Measurements from ENCODE around the gene CMSS1. TPM values are rescaled to one million over a fixed set of nuclear protein-coding genes. Genes with fewer than 3 reads are reported as not detected.

CMSS1 gene
- total RNA-seq, 1 donor from 2014 or later, result 51.5 TPM

DNA sequence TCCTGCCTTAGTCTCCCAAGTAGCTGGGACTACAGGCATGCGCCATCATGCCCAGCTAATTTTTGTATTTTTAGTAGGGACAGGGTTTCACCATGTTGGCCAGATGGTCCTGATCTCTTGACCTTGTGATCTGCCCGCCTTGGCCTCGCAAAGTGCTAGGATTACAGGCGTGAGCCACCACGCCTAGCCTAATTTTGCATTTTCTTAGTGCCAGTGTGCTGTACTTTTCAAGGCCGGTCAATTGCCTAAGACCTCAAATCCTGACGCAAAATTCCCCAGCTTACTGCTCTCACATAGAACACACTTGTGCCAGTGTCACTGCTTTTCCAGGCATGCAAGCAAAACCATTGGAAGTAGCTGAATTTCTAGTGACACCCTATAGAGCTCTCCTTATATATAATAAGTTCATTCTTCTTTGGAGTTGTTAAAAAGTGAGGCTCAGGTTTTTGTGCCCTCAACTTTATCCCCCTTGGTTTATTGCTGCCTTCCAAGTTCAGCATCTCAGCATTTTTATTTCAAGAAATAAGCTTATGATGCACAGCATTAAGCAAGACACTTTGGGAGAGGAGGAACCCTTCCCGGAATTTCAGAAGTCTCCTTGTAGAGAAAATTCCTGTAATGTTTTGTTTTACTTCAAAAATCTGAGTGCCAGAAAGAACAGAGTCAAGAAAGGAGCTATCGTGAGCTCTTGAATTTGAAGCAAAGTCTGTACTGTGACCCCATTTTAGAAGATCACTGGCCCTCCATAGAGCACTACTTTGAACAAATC, 203.4 kb downstream of the CMSS1 start:
- DNase-seq (ENCODE audit: low spot score), result no peak

GRCh38 chr3:100022506-100022905, 204.8 kb downstream of the CMSS1 start:
- DNase-seq (ENCODE audit: low spot score), result no peak

- no peak for DNase-seq (ENCODE audit: low spot score)
Measured at GRCh38 chr3:100023150-100023549, 205.5 kb downstream of the CMSS1 start.

DNA sequence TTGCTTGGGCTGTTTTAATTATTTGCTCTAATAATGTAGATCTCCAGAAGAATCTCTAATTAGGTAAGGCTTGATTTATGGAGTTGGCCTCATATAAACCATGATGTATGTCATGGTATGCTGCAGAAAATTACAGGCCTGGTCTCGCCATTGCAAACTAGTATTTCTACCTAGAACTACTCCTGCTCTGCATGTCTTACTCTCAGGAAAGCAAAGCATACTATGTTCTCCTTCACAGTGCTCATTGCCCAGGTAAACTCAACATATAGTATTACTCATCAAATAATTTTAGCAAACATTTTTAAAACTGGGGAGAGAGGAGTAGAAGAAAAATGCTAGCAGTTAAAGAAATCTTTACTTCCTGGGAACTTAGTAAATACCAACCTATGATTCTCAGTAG, 205.9 kb downstream of the CMSS1 start:
- DNase-seq (ENCODE audit: low spot score), result no peak

GRCh38 chr3:100024520-100025303, 207.1 kb downstream of the CMSS1 start:
- no peak for DNase-seq (ENCODE audit: low spot score)

- no peak for DNase-seq (ENCODE audit: low spot score)
Measured at GRCh38 chr3:100027321-100027720, 209.7 kb downstream of the CMSS1 start.

- no peak for DNase-seq (ENCODE audit: low spot score)
Measured at GRCh38 chr3:100029052-100029451, 211.4 kb downstream of the CMSS1 start.

DNA sequence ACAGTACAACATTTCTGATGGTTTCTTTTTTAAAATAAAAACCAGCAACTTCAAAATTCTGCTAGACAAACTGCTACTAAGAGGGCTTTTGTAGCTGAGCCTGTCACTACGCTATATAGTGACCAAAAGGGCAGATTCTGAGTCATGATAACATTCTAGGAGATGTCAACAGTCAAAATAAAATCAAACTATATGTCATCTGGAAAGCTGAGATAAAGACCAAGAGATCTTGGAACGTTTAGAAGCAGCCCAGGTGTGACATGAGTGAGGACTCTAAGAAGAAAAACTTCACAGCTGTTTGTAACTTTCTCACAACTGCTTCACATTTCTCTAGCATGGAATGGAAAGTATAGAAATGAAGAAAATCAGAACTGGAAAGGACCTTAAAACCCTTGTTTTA, 212.0 kb downstream of the CMSS1 start:
- no peak for DNase-seq (ENCODE audit: low spot score)

DNA sequence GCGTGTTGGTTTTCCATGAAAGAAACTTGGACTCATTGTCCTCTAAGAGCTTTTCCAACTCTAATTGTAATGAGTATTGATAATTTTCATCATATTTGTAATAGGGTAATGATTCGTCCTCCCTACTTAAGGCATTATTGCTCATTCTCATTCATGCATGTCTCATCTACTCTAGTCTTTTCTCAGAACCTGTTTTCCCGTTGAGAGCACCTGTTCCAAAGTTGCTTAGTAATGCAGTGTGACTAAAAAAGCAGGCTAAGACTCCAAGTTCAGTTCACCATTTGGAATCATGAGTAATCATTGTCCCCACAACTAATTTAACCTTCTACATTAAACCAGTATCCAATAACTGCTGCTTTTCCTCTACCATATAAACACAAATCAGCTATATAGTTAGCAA, 212.7 kb downstream of the CMSS1 start:
- no peak for DNase-seq (ENCODE audit: low spot score)

GRCh38 chr3:100030914-100031425, 213.3 kb downstream of the CMSS1 start:
- DNase-seq (ENCODE audit: low spot score), result no peak

GRCh38 chr3:100032243-100032642, 214.6 kb downstream of the CMSS1 start:
- DNase-seq (ENCODE audit: low spot score), result no peak

DNA sequence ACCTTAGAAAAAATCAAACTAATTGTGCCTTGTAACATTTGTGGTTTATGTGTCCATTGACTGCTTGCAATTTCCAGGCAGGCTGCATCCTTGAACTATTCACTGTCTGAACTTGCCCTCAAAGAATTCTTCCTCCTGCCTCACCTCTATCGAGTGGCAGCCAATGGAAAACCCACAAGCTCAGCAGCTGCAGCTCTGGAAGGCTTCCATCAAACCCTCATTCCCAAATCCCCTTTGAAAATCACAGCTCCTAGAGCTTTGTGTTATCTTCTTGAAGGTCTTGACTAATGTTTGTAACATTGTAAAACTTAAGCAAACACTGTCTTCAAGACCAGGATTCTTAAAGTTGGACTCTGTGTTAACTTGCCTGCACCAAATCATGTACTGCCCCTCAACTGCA, 215.5 kb downstream of the CMSS1 start:
- no peak for DNase-seq (ENCODE audit: low spot score)

DNA sequence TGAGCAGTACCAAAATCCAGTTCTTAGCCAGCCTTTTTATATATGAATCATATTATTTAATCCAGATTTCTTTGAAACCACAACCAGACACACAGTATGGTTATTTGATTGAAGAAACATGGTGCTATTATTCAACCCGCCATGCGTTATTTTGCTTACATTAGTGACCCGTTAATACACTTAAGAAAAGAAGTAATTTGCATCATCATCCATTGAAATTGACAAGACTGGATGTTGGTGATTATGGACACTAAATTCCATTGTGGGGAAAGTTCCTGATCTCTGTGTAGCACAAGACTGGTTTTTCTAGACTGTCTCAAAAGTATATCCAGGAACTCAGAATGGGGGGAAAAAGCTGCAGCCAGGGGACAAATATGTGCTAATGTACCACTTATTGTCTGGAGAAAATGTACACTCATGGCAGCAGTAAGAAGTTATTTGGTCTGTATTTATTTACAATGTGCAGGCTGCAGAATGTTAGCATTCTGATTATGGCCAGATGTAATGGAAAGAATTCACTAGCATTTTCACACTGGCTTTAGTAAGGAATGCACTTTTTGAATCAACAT, 216.3 kb downstream of the CMSS1 start:
- no peak for DNase-seq (ENCODE audit: low spot score)

GRCh38 chr3:100039075-100039474, 221.4 kb downstream of the CMSS1 start:
- DNase-seq (ENCODE audit: low spot score), result no peak

GRCh38 chr3:100040451-100041225, 223.0 kb downstream of the CMSS1 start:
- DNase-seq (ENCODE audit: low spot score), result no peak

GRCh38 chr3:100041328-100041749, 223.7 kb downstream of the CMSS1 start:
- no peak for DNase-seq (ENCODE audit: low spot score)

DNA sequence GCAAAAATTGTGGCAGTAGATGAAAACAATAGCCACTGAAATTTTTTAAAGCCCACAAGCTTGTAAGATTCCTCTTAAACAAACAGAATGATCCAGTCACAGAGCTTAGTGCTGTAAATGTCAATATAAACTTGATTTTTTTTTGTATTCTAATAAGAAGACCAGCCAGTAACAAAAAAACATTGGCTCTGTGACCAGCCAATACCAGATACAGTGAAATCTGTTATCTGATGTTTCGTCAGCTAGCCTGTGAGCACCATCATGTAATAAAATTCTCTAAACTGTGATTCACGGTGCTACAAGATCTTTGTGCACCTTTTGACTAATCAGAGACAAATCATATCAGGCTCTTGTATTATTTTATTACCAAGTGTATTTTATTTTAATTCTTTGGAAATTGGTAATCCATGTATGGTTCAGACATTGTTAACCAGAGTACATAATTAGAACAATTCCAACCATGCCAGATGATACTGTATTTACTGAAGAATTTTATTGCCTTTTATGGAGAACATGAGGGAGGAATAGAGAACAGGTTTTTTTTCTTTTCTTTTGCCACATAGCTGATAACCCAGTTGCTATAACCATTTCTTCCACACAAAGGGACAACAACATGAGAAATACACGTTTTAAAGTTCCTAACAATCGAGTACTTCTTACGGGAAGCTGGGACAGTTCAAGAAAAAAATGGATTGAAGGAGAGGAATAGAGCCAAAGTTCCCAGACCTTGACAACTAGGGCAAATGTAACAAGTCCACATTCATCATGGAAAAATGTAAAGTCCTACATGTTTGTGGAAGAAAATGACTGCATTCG, 224.7 kb downstream of the CMSS1 start:
- no peak for DNase-seq (ENCODE audit: low spot score)

DNA sequence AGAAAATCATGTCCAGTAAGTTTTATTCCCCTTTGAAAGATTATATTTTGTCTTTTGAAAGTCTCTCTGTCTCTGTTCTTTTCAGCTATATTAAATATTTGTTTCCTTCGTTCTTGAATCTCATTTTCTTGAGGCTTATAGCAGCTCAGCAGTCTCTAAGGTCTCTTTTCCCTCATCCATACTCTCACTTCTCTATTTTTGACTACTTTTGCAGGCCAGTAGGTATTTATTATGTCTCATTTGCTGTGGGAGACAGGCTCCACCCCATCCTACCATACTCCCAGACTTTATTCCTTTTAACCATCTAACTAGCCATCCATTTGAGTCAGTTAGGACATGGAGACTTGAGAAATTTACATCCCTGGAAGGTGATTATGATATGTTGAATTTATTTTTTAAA, 225.6 kb downstream of the CMSS1 start:
- no peak for DNase-seq (ENCODE audit: low spot score)

DNA sequence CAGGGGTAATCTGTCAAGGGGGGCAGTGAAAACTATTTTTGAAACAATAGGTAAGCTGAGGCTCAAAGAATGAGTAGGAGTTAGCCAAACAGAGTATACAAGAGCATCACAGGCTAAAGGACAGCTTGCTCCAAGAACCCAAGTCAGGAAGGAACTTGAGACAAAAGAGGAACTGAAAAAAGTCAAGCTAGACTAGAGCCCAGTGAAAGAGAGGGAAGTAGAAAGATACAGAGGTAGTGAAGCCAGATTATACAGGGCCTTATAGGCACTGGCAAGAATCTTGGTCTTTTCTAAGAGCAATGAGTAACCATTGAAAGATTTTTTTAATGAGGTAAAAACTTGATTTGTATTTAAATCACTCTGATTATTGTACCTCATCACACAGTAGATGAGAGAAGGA, 226.7 kb downstream of the CMSS1 start:
- no peak for DNase-seq (ENCODE audit: low spot score)

GRCh38 chr3:100045696-100046095, 228.0 kb downstream of the CMSS1 start:
- no peak for DNase-seq (ENCODE audit: low spot score)
